K562 (cell line): Measurements from ENCODE around the gene IGFBP7. TPM values are rescaled to one million over a fixed set of nuclear protein-coding genes. Genes with fewer than 3 reads are reported as not detected.

Experiments used
- ATAC-seq: fragments of 200-7000 bp; cut with Tn5 transposase; 3 replicates; pipeline ENCODE4 v1.9.1; 2020; ENCODE audit warnings: moderate library complexity
- BruUV-seq: library from RNA; stranded (reverse); fragments of 400-500 nt; replicated peaks from 2 replicates; lab custom pipeline; 2021; lab: Mats Ljungman, UMichigan
- CTCF ChIA-PET: fragments of 300-600 bp; formaldehyde crosslinking; extraction: SDS; loops from one replicate; lab custom pipeline; 2021; ENCODE audit warnings: low intra/inter-chr PET ratio; lab: Yijun Ruan, JAX
- POLR2A ChIA-PET: fragments of 300-600, 350-650 bp; sonication (Branson Sonifier 250); formaldehyde crosslinking; extraction: SDS; loops from one replicate; lab custom pipeline; 2021; ENCODE audit warnings: antibody characterized with exemption, inconsistent platforms; lab: Yijun Ruan, JAX
- DNase-seq, 4 experiments: peaks; one replicate each; pipeline versions ENCODE4 v3.0.0 to v3.0.0-alpha.2; 2011 to 2018; ENCODE audit warnings: low spot score in 3 of 4, mixed read lengths in 3 of 4; ENCODE audit errors: extremely low read depth in 1 of 4
- FAIRE-seq: peaks from 2 replicates; lab custom pipeline; 2011; peaks lifted over from hg19 to GRCh38; lab: Jason Lieb, UNC
- H2AFZ ChIP-seq: 2 replicates; pipeline ENCODE4 v1.6.0; 2011; ENCODE audit warnings: low read depth, low read length, control low read depth, inconsistent platforms
- H3K27ac ChIP-seq: fragments of 200-600 bp; 3 replicates; pipeline ENCODE4 v1.8.0; 2011; ENCODE audit warnings: low read depth, mild to moderate bottlenecking, control low read depth, inconsistent platforms, low read length, moderate library complexity, mixed read lengths; ENCODE audit errors: extremely low read depth
- H3K27me3 ChIP-seq, 2 experiments: fragments of 300-600 bp in 1 of 2; 2 replicates in 1 of 2; 3 replicates in 1 of 2; pipeline versions ENCODE4 v1.6.0 to v1.8.0; 2011; ENCODE audit warnings: inconsistent platforms in 2 of 2, low read length in 2 of 2, mild to moderate bottlenecking in 1 of 2, mixed read lengths in 1 of 2, moderate library complexity in 1 of 2; ENCODE audit not compliant: control insufficient read depth in 2 of 2, insufficient read depth in 2 of 2
- H3K36me3 ChIP-seq: fragments of 300-600 bp; 3 replicates; pipeline ENCODE4 v1.8.0; 2011; ENCODE audit warnings: mild to moderate bottlenecking, low read length, inconsistent platforms; ENCODE audit not compliant: control insufficient read depth, insufficient read depth
- H3K4me1 ChIP-seq, 2 experiments: fragments of 200-600 bp in 1 of 2; replicated peaks in 1 of 2; 2 replicates in 1 of 2; 3 replicates in 1 of 2; pipeline versions ENCODE4 v1.5.1 to v1.8.0; 2011; ENCODE audit warnings: inconsistent platforms in 2 of 2, low read length in 2 of 2, mild to moderate bottlenecking in 1 of 2, mixed read lengths in 1 of 2, moderate library complexity in 1 of 2; ENCODE audit not compliant: control insufficient read depth in 2 of 2, insufficient read depth in 2 of 2
- H3K4me2 ChIP-seq: 2 replicates; pipeline ENCODE4 v1.6.1; 2011; ENCODE audit warnings: low read length, control low read depth, inconsistent platforms, mixed read lengths; ENCODE audit not compliant: insufficient read depth
- H3K4me3 ChIP-seq: fragments of 200-600 bp; sonication (generic), shearing (Covaris generic); 2 replicates; pipeline ENCODE4 v1.5.1; 2016; ENCODE audit warnings: control low read depth, inconsistent platforms
- H3K79me2 ChIP-seq: fragments of 200-600 bp; 3 replicates; pipeline ENCODE4 v1.8.0; 2011; ENCODE audit warnings: low read length, inconsistent platforms; ENCODE audit not compliant: control insufficient read depth, insufficient read depth
- H3K9ac ChIP-seq, 2 experiments: 2 replicates each; pipeline versions ENCODE4 v1.6.0 to v1.6.1; 2011; ENCODE audit warnings: low read depth in 2 of 2, low read length in 2 of 2, control low read depth in 1 of 2, inconsistent platforms in 1 of 2, mild to moderate bottlenecking in 1 of 2, mixed read lengths in 1 of 2; ENCODE audit not compliant: insufficient read depth in 1 of 2
- H3K9me1 ChIP-seq: one replicate; pipeline ENCODE4 v1.6.0; 2011; ENCODE audit warnings: inconsistent platforms, mild to moderate bottlenecking, low read length, moderate library complexity; ENCODE audit not compliant: control insufficient read depth, insufficient read depth
- H3K9me3 ChIP-seq: replicated peaks from 2 replicates; pipeline ENCODE4 v1.5.1; 2011; ENCODE audit warnings: low read depth, low read length, inconsistent platforms; ENCODE audit not compliant: control insufficient read depth, insufficient read depth
- H4K20me1 ChIP-seq: replicated peaks from 2 replicates; pipeline ENCODE4 v1.6.1; 2011; ENCODE audit warnings: low read length, inconsistent platforms, mixed read lengths; ENCODE audit not compliant: control insufficient read depth, insufficient read depth
- AFF1 ChIP-seq, 2 experiments: fragments of 450-650 bp; IDR thresholded peaks; 2 replicates each; pipeline ENCODE4 v1.6.1; 2018; ENCODE audit warnings: mild to moderate bottlenecking in 2 of 2, low read depth in 1 of 2; ENCODE audit not compliant: partially characterized antibody in 2 of 2
- ASH1L ChIP-seq: fragments of 450-650 bp; IDR thresholded peaks from 2 replicates; pipeline ENCODE4 v1.6.1; 2018; ENCODE audit warnings: borderline replicate concordance, mild to moderate bottlenecking, low read depth; ENCODE audit not compliant: partially characterized antibody
- ATF7 ChIP-seq: fragments of 450-650 bp; IDR thresholded peaks from 2 replicates; pipeline ENCODE4 v1.7.1; 2014; ENCODE audit warnings: mild to moderate bottlenecking, moderate library complexity
- C11orf30 ChIP-seq: fragments of 450-650 bp; IDR thresholded peaks from 2 replicates; pipeline ENCODE4 v1.6.1; 2016; ENCODE audit warnings: low read depth, mild to moderate bottlenecking
- LARP7 ChIP-seq: fragments of 450-650 bp; IDR thresholded peaks from 2 replicates; pipeline ENCODE4 v1.6.1; 2016
- SIN3A ChIP-seq, 2 experiments: fragments of 150-350 bp in 1 of 2; IDR thresholded peaks; 2 replicates each; pipeline ENCODE4 v1.6.1; 2011 to 2016; ENCODE audit warnings: borderline replicate concordance in 2 of 2, low read depth in 2 of 2, low read length in 2 of 2, mild to moderate bottlenecking in 2 of 2, moderate library complexity in 2 of 2; ENCODE audit not compliant: control insufficient read depth in 1 of 2
- ZFPM2 ChIP-seq: fragments of 250-450 bp; sonication (Bioruptor Pico); IDR thresholded peaks from 2 replicates; pipeline ENCODE4 v1.5.1; 2022; ENCODE audit warnings: mild to moderate bottlenecking
- ZNF316 ChIP-seq: fragments of 450-650 bp; IDR thresholded peaks from 2 replicates; pipeline ENCODE4 v1.6.1; 2016
- ZNF354B ChIP-seq: fragments of 250-450 bp; sonication (Bioruptor Pico); IDR thresholded peaks from 2 replicates; pipeline ENCODE4 v1.4.0; 2020
- ZNF445 ChIP-seq: fragments of 250-450 bp; sonication (Bioruptor Pico); IDR thresholded peaks from 2 replicates; pipeline ENCODE4 v1.4.0; 2020; ENCODE audit warnings: low read depth, mild to moderate bottlenecking, moderate library complexity
- WGBS: fragments of 100-300 bp; shearing (Covaris generic); methylation state at CpG from one replicate; pipeline ENCODE4 v1.1.6; 2016; ENCODE audit warnings: low coverage, mixed read lengths; ENCODE audit not compliant: insufficient coverage; ENCODE audit errors: missing lambda C conversion rate; 5-methylcytosine and 5-hydroxymethylcytosine counted together
- in situ Hi-C: fragments of 300-500 bp; cut with MboI; formaldehyde crosslinking; loops from 4 replicates; pipeline ENCODE4 v1.15.0; 2018; ENCODE audit warnings: inconsistent platforms, mixed read lengths
- intact Hi-C: fragments of 100-400 bp; cut with micrococcal nuclease; formaldehyde crosslinking; loops from 2 replicates; pipeline ENCODE4 v1.14.2; 2022
- polyA plus RNA-seq, 8 experiments: library from polyadenylated mRNA; depleted of rRNA in 4 of 8; stranded (reverse) in 5 of 8; unstranded in 3 of 8; fragments of >200 nt; fragmentation: Nextera tagmentation in 2 of 8; fragmentation: Illumina TruSeq in 1 of 8; extraction: Ambion mirVana in 2 of 8; extraction: Trizol in 1 of 8; gene quantifications; 2 replicates each; pipeline versions ENCODE4 v1.2.1 to v1.2.3, GENCODE V29; 2011 to 2014; ENCODE audit warnings: inconsistent platforms in 1 of 8, missing spikeins in 1 of 8
- total RNA-seq, 7 experiments: library from RNA; depleted of rRNA in 6 of 7; stranded (reverse); fragments of >200 nt in 6 of 7; fragmentation: Illumina TruSeq in 2 of 7; extraction: Trizol in 2 of 7; gene quantifications; 2 replicates each; pipeline versions ENCODE4 v1.2.1 to v1.2.3, GENCODE V29; 2011 to 2021; ENCODE audit warnings: low replicate concordance in 1 of 7
- TF ChIP-seq, protein P1 (sequence below): sonication (generic); formaldehyde crosslinking; IDR thresholded peaks from 2 replicates; pipeline ENCODE4 v1.9.0; 2022; ENCODE audit warnings: mild to moderate bottlenecking, missing genetic modification reagents

Gene IGFBP7
- total and polyA plus RNA-seq, 9 of the 15 experiments (the other 6 are each of a cell fraction or from before 2014, with no cell fraction given): 0.27 to 0.49 (median 0.29) TPM; not detected in 6

DNA sequence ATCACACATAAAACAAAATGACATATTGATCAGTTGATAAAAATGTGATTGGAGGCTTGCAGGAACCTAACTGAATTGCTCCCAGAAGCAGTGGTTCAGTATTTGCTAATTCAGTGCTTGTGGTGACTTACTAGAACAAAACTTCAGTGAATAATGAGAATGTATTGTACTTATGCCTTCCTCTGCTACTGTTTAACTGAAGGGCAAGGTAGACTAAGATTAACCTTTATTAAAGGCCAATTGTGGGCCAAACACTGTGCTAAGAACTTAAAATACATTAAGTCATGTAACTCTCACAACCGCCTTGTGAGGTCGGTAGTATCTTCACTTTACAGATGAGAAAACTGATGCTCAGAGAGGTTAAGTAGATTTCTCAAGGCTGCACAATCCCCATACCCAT lies 14.9 kb downstream of the IGFBP7 start (continued):
- TF ChIP-seq AFF1 (IDR thresholded peaks at IDR 0.05; ENCODE audit: low read depth in 1 of 2, partially characterized antibody in 2 of 2): no peak
- TF ChIP-seq ASH1L: no peak

DNA sequence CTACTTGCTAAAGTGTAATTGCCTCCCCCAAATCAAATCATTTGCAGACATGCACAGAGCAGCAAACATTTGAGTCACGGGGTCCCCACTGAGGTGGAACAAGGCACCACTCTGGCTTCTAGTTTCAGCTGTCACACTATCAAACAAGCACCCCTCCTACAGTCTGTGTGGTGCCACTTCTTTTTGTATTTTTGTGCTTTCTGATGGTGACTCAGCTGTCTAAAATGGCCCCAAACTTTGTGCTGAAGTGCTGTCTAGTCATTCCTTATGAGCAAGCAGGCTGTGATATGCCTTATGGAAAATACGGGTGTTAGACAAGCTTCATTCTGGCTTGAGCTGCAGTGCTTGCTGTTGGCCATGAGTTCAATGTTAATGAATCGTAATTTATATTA lies 15.4 kb downstream of the IGFBP7 start:
- Histone ChIP-seq H3K9ac (no peak overlapping the region), H3K9me1 (no peaks in the 10 kb centered on the region), H3K27ac (no peak overlapping the region), H3K79me2 (no peaks in the 10 kb centered on the region), H4K20me1 (no peaks in the 10 kb centered on the region), H3K4me2 (no peak overlapping the region), H3K36me3 (no peaks in the 10 kb centered on the region), H2AFZ (no peak overlapping the region), H3K4me3 (no peak overlapping the region), H3K9me3 (no peaks in the 10 kb centered on the region), H3K4me1 (no peaks in the 10 kb centered on the region), H3K27me3 (no peaks in the 10 kb centered on the region; a peak in 1 of 5 replicates)
- FAIRE-seq (no peak), DNase-seq (no peak), ATAC-seq (no peak)
- BruUV-seq: no TSS peak
- WGBS: 0% methylated on average over 3 of the region's 3 CpGs
- POLR2A ChIA-PET: no interaction called here
- TF ChIP-seq ZNF354B (CRISPR knock-in tag) (no peak), ZFPM2 (CRISPR knock-in tag) (no peak), LARP7 (no peak), ATF7 (no peak), ZNF316 (peak; percentile 10; the same call in 1 of the 2 replicates), SIN3A (IDR thresholded peaks at IDR 0.05; ENCODE audit: borderline replicate concordance in 2 of 2, control insufficient read depth in 1 of 2, low read depth in 2 of 2, low read length in 2 of 2) (no peak), ZNF445 (CRISPR knock-in tag) (no peak), C11orf30 (peak; percentile 12; the same call in 1 of the 2 replicates)
- TF ChIP-seq, protein P1, sequence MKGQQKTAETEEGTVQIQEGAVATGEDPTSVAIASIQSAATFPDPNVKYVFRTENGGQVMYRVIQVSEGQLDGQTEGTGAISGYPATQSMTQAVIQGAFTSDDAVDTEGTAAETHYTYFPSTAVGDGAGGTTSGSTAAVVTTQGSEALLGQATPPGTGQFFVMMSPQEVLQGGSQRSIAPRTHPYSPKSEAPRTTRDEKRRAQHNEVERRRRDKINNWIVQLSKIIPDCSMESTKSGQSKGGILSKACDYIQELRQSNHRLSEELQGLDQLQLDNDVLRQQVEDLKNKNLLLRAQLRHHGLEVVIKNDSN: no peak
- in situ Hi-C loops: no loop called here
- intact Hi-C loops: no loop called here
- CTCF ChIA-PET: no interaction called here
